SJCRH30 (cell line): ENCODE measurements around the gene NAGPA. TPM values are rescaled to one million over a fixed set of nuclear protein-coding genes. Genes with fewer than 3 reads are reported as not detected.

Experiments
- DNase-seq, 2 experiments: peaks; one replicate each; pipeline ENCODE4 v3.0.0-alpha.2; 2015 to 2020
- H3K27ac ChIP-seq: fragments of 250-450 bp; sonication (Bioruptor Pico); 2 replicates; pipeline ENCODE4 v1.5.1; 2020; ENCODE audit warnings: mild to moderate bottlenecking, moderate library complexity
- H3K27me3 ChIP-seq: fragments of 250-450 bp; sonication (Bioruptor Pico); 2 replicates; pipeline ENCODE4 v1.5.1; 2020; ENCODE audit warnings: mild to moderate bottlenecking, moderate library complexity
- H3K36me3 ChIP-seq: fragments of 250-450 bp; sonication (Bioruptor Pico); 2 replicates; pipeline ENCODE4 v1.5.1; 2020; ENCODE audit warnings: mild to moderate bottlenecking, moderate library complexity
- H3K4me1 ChIP-seq: fragments of 250-450 bp; sonication (Bioruptor Pico); 2 replicates; pipeline ENCODE4 v1.5.1; 2020; ENCODE audit warnings: mild to moderate bottlenecking, moderate library complexity
- H3K4me3 ChIP-seq: fragments of 250-450 bp; sonication (Bioruptor Pico); 2 replicates; pipeline ENCODE4 v1.5.1; 2020; ENCODE audit warnings: mild to moderate bottlenecking, moderate library complexity
- H3K9me3 ChIP-seq: fragments of 250-450 bp; sonication (Bioruptor Pico); replicated peaks from 2 replicates; pipeline ENCODE4 v1.5.1; 2020; ENCODE audit warnings: mild to moderate bottlenecking, moderate library complexity
- total RNA-seq: library from RNA; depleted of rRNA; stranded (reverse); fragments of >200 nt; shearing (Covaris generic); gene quantifications from 2 replicates; pipeline ENCODE4 v1.2.3, GENCODE V29; 2014; rRNA removed

NAGPA gene
- total RNA-seq, 1 experiment from 2014 or later, result 6.4 TPM

DNA sequence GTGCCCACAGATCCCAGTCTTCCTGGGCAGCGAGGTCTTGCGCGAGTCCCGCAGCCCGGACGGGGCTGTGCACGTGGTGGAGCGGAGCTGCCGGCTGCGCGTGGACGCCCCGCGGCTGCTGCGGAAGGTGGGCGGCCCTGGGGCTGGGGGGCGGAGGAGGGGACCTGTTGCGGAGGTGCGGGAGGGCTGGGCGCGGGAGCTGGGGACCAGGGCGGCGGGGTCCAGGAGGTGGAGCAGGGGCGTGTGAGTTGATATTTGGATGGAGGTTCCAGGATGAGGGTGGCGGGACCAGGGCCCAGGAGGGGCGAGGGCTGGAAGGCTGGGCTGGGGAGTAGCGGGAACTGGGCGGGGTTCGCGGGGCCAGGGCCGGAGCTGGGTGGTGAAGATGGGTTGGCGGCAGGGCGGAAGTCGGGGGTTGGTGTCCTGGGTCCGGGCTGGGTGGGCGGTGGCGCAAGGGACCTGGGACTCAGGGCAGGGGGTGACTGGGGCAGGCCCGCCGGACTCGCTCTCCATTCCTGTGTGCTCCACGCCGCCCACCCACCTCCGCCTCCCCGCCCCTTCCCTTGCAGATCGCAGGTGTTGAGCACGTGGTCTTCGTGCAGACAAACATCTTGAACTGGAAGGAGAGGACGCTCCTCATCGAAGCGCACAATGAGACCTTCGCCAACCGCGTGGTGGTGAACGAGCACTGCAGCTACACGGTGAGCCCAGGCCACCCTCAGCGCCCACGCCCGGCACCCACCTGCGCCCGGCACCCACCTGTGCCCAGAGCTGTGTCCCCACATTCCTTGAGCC is 46.0 kb downstream of the NAGPA start:
- no peaks in the 10 kb centered on the region for H3K27me3 ChIP-seq
- no peak for DNase-seq

DNA sequence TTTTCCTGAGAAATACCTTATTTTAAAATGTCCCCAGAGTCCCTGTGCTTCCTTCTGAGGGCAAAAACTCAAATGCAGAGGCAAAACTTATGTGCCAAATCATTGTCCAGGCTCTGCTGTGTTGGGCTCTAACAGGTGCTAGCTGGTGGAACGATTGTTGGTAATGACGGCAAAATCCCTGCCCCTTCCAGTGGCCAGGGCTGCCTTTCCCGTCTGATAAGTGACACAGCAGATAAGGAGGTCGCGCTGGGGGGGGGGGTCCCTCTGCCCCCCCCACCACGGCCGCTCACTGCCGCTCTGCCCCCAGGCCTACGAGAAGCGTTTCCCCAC is 46.5 kb downstream of the NAGPA start:
- no peaks in the 10 kb centered on the region for H3K36me3 ChIP-seq
- no peak overlapping the region for H3K4me3 ChIP-seq
- no peaks in the 10 kb centered on the region for H3K27me3 ChIP-seq
- H3K4me1 ChIP-seq, result no peaks in the 10 kb centered on the region
- no peak for DNase-seq
- no peak overlapping the region for H3K27ac ChIP-seq
- no peaks in the 10 kb centered on the region; the same call in 1 of the 2 replicates for H3K9me3 ChIP-seq

More for the DNA sequence above, 46.0 kb downstream of the NAGPA start:
- Histone ChIP-seq H3K36me3 (no peaks in the 10 kb centered on the region), H3K9me3 (no peaks in the 10 kb centered on the region; the same call in 1 of the 2 replicates), H3K27ac (no peak overlapping the region), H3K4me1 (no peaks in the 10 kb centered on the region), H3K4me3 (no peak overlapping the region)

DNA sequence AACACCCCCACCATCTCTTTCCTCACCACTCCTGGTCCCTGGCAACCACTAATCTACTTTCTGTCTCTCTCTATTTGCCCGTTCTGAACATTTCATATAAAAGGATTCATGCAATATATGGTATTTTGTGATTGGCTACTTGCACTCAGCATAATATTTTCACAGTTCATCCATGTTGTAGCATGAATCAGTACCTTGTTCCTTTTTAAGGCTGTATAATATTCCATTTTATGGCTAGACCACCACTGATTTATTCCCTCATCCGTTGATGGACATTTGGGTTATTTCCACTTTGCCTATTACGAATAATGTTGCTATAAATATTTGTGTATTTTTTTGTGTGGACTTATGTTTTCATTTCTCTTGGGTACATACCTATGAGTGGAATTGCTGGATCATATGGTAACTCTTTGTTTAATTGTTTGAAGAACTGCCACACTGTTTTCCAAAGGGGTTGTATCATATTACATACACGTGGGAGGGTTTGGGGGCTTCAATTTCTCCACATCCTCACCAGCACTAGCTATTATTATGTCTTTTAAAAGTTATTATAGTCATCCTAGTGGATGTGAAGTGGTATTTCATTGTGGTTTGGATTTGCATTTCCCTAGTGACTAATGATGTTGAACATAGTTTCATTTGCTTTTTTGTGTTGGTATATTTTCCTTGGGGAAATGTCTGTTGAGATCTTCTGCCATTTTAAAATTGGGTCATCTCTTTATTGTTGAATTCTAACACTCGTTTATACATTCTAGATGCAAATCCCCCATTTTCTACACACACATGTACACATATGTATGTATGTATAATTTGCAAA is 49.4 kb downstream of the NAGPA start:
- Histone ChIP-seq H3K9me3 (no peaks in the 10 kb centered on the region; the same call in 1 of the 2 replicates), H3K4me1 (no peaks in the 10 kb centered on the region), H3K36me3 (no peaks in the 10 kb centered on the region), H3K27ac (no peak overlapping the region), H3K4me3 (no peak overlapping the region), H3K27me3 (no peaks in the 10 kb centered on the region)
- DNase-seq, result no peak

DNA sequence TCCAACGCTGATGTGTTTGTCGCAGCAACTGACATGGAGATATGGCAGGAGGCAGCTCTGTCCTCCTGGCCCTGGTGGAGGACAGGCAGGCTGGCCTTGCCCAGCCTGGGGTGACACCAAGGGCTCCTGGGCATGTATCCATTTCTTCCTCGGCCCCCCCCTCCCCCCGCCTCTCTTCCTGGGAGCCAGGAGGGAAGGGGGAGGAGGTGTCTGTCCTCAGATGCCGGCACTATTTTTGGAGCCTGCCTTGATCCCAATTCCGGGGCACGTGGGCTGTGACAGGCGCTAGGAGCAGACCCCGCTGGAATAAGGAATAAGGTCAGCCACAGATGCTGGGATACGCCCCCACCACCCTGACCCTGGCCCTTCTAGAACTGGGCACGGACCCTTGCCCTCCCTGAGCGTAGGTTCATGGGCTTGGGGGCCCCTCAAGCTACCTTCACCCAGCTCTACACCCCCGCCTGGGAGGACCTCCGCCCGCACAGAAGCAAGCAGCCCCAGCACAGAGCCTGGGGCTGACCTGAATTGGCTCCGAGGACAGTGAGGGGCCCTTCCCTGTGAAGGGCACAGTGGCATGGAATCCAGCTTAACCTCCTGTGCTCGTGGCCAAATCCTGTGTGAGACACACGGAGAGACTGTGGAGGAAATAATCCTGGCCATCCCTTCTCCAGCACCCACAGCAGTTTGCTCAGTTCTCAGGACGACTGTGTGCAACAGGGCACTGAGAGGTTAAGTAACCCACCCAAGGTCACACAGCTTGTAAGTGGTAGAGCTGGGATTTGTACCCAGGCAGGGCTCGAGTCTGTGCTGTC is 51.5 kb downstream of the NAGPA start:
- peak in 1 of 2 experiments; percentile 25 for DNase-seq
- H3K9me3 ChIP-seq, result no peaks in the 10 kb centered on the region; the same call in 1 of the 2 replicates
- H3K27ac ChIP-seq, result no peak overlapping the region
- H3K27me3 ChIP-seq, result no peaks in the 10 kb centered on the region
- H3K36me3 ChIP-seq, result no peaks in the 10 kb centered on the region
- no peak overlapping the region for H3K4me3 ChIP-seq
- H3K4me1 ChIP-seq, result no peaks in the 10 kb centered on the region

DNA sequence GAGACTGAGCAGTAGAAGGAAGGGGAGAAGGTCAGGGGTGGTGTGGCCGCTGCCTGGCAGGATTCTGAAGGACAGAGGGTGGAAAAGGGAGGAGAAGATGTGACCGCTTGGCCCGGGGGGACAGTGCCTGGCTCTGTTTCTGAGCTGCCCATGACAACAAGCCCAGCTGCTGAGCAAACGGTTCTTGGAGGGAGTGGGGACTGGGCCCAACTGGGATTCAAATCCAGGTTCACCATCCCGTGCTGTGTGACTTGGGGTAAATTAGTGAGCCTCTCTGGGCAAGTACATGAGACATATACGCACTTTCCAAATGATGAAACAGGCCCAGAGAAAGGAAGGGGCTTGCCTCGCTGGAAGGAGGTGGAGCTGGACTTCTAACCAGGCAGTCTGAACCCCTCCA is 52.3 kb downstream of the NAGPA start:
- no peaks in the 10 kb centered on the region for H3K36me3 ChIP-seq
- DNase-seq, result no peak
- no peaks in the 10 kb centered on the region for H3K4me1 ChIP-seq
- H3K27ac ChIP-seq, result no peak overlapping the region
- no peaks in the 10 kb centered on the region for H3K27me3 ChIP-seq
- no peaks in the 10 kb centered on the region; the same call in 1 of the 2 replicates for H3K9me3 ChIP-seq
- H3K4me3 ChIP-seq, result no peak overlapping the region

DNA sequence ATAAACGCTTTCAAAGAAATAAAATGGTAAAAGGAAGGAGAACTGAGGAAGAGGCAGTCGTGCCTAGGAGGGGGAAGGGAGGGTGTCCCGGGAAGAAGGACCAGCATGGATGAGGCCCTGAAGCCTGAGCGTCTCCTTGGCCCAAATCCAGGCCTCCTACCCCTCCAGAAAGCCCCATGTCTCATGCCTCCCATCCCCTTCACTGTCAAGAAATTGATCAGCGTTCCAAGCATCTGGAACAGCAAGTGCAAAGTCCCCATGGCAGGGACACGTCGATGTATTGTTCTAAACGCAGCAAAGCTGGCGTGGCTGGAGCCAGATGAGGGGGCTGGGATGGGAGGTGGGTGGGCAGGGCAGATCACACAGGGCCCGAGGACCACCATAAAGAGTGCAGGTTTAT is 53.0 kb downstream of the NAGPA start:
- no peaks in the 10 kb centered on the region for H3K27me3 ChIP-seq
- H3K9me3 ChIP-seq, result no peaks in the 10 kb centered on the region; the same call in 1 of the 2 replicates
- H3K27ac ChIP-seq, result no peak overlapping the region
- H3K4me1 ChIP-seq, result no peaks in the 10 kb centered on the region
- no peak for DNase-seq
- H3K36me3 ChIP-seq, result no peaks in the 10 kb centered on the region
- no peak overlapping the region for H3K4me3 ChIP-seq

DNA sequence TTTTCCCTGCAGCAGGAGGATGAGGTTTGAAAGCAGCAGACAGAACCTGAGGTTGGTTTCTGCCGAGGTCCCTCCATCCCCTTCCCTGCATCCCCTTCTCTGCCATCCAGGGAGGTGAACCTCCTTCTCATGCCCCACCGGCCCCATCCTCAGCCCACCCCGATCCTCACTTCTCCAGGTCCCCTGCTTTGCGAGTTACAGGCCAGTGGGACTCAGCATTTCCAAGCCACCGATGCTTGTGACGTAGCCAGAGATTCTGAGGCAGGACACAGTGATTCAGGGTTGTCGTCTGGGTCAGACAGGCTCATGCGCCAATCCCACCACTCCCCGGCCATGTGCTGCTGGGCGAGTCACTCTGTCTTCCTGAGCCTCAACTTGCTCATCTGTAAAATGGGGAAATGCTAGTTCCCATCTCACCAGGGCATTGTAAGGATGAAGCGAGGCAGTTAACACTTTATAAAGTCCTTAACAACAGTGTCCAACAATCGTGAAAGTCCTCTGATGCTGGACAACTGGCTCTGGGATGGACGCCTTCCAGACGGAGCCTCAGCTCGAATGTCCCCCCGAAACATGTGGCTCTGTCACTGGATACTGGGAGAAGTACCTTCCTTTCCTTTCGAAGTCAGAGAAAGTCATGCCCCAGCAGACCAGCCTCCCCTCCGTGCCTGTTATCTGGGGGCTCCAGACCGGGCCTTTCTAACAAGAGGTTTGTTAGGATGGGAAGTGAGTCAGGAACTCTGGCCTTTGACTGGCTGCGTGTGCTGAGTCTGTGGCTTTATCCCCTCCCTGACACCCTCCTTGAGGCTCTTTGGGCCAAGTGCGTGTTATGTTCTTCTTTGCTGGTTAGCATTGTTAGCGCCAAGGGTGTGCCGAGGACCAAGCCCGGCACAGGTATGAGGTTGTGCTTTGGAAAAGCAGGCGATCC is 53.7 kb downstream of the NAGPA start:
- no peaks in the 10 kb centered on the region for H3K4me1 ChIP-seq
- no peak overlapping the region for H3K27ac ChIP-seq
- DNase-seq, result no peak
- no peaks in the 10 kb centered on the region for H3K36me3 ChIP-seq
- H3K4me3 ChIP-seq, result no peak overlapping the region
- no peaks in the 10 kb centered on the region; the same call in 1 of the 2 replicates for H3K9me3 ChIP-seq
- H3K27me3 ChIP-seq, result no peaks in the 10 kb centered on the region

DNA sequence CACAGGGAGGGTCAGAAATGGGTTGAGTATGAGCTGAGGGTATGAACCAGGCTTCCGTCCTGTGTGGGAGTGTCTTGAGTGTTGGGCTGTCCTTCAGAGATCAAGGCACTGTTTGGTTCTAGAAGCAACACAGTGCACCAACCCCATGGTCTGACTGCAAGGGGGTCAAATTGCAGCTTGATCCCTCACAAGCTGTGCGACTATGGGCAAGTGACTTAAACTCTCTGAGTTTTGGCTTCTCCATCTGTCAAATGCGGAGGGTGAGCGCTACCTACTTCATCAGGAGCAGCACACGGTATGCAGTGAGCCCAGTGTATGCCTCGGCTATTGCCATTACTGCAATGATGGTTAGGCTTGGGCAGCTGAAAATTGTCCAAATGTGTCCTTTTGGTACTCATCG is 54.6 kb downstream of the NAGPA start:
- no peaks in the 10 kb centered on the region; the same call in 1 of the 2 replicates for H3K9me3 ChIP-seq
- H3K4me3 ChIP-seq, result no peak overlapping the region
- DNase-seq, result no peak
- no peaks in the 10 kb centered on the region for H3K4me1 ChIP-seq
- H3K36me3 ChIP-seq, result no peaks in the 10 kb centered on the region
- no peak overlapping the region for H3K27ac ChIP-seq
- no peaks in the 10 kb centered on the region for H3K27me3 ChIP-seq

DNA sequence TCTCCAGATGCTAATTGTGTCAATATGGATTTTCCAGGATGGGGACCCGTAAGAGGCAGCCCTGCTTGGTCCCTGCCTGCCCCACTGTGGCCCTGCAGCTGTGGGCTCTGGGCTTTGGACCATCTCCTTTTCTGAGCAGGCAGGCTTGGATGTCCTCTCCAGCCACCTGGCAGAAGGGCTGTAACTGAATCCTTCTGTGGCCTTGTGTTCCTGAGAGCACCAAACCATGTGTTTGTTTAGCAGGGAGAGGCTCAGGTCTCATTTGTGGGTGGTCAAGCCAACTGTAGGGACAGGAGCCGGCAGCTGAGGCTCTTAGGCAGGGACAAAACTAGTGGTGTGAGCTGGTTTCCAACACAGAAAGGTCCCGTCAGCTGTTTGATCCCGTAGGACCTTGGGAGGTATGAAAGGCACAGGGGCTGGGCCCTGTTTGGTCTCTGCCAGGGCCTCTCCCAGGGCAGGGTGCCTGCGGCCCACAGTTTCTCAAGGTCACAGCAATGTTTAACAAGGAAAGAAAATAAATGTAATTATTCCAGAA is 57.1 kb downstream of the NAGPA start:
- Histone ChIP-seq H3K9me3 (no peaks in the 10 kb centered on the region), H3K27me3 (no peaks in the 10 kb centered on the region), H3K36me3 (no peaks in the 10 kb centered on the region), H3K27ac (no peak overlapping the region), H3K4me3 (no peak overlapping the region), H3K4me1 (no peaks in the 10 kb centered on the region)
- peak; percentile 76 to 84 for DNase-seq

DNA sequence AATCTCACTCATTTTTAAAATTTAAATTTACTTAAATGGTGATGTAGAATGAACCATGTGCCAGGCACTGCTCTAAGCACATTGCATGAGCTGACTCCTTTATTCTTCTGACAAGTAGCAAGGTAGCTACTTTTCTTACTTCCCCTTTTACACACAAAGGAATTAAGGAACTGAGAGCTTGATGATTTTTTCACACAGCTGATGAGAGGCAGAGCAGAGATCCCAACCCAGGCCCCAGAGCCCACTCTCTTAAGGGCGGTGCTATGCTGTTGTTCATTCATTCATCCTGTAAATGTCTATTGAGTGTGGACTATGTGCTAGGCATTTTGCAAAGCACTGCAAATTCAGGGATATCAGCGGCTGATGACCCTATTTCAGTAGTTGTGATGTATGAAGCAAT is 57.7 kb downstream of the NAGPA start:
- no peaks in the 10 kb centered on the region for H3K4me1 ChIP-seq
- H3K27me3 ChIP-seq, result no peaks in the 10 kb centered on the region

More for the DNA sequence above, 57.7 kb downstream of the NAGPA start:
- no peak overlapping the region for H3K27ac ChIP-seq
- no peaks in the 10 kb centered on the region for H3K36me3 ChIP-seq
- H3K4me3 ChIP-seq, result no peak overlapping the region
- no peak for DNase-seq
- no peaks in the 10 kb centered on the region for H3K9me3 ChIP-seq

Other genes with a start within 250 kb of the NAGPA start
- gene SEPTIN12, start 245.6 kb downstream of the NAGPA start, total RNA-seq, result not detected in 2 replicates
- gene SMIM22, start 238.6 kb downstream of the NAGPA start, total RNA-seq, result not detected in 2 replicates
- 15.1 and 20.5 TPM in 2 replicates for gene ROGDI, start 231.3 kb downstream of the NAGPA start, total RNA-seq
- 40.3 and 45.3 TPM in 2 replicates for gene GLYR1, start 186.6 kb downstream of the NAGPA start, total RNA-seq
- gene UBN1, start 186.5 kb downstream of the NAGPA start, total RNA-seq, result 27.6 and 28.1 TPM in 2 replicates
- gene PPL, start 96.8 kb downstream of the NAGPA start, total RNA-seq, result 0.18 and 0.22 TPM in 2 replicates
- gene SEC14L5, start 75.6 kb downstream of the NAGPA start, total RNA-seq, result not detected in 2 replicates
- not detected in 2 replicates for gene C16orf89, start 32.0 kb upstream of the NAGPA start, total RNA-seq
- gene ALG1, start 37.9 kb upstream of the NAGPA start, total RNA-seq, result 8.2 and 9.4 TPM in 2 replicates
- 10.9 and 14.2 TPM in 2 replicates for gene EEF2KMT, start 63.9 kb upstream of the NAGPA start, total RNA-seq